HT1080 (cell line): ENCODE data around the gene TBX6. TPM values are rescaled to one million over a fixed set of nuclear protein-coding genes. Genes with fewer than 3 reads are reported as not detected.
A peak's percentile ranks its signal among the peaks of the same experiment; 100 is the strongest.
"Not testable (repeated sequence)": the region's sequence is repeated elsewhere in the genome, so short reads cannot be mapped to it uniquely, and the experiment has no call there.

Experiments used
- DNase-seq: peaks from one replicate; pipeline ENCODE4 v3.0.0-alpha.2; 2015; ENCODE audit warnings: low read depth
- polyA plus RNA-seq, 2 experiments: library from polyadenylated mRNA; depleted of rRNA; stranded (reverse); fragments of >200 nt; gene quantifications; 2 replicates each; pipeline ENCODE4 v1.2.3, GENCODE V29; 2015
- total RNA-seq: library from RNA; depleted of rRNA; stranded (reverse); fragments of >200 nt; shearing (Covaris generic); gene quantifications from 2 replicates; pipeline ENCODE4 v1.2.3, GENCODE V29; 2014; rRNA removed

TBX6 gene
- total RNA-seq = 0.59 and 0.90 TPM in 2 replicates
- 0.62 and 1.2 TPM in 2 replicates for polyA plus RNA-seq (2015; cell fraction: cytosol; rRNA removed)
- polyA plus RNA-seq (2015; cell fraction: nucleus; rRNA removed) = 1.5 and 2.1 TPM in 2 replicates

- DNase-seq = peak; percentile 90
Measured at GRCh38 chr16:30091474-30092372, at the start of gene TBX6. Gene TBX6 (minus strand): TSS chr16:30091924. CDS start chr16:30091193, 731 bp downstream.

GRCh38 chr16:30139583-30140481 is 48.1 kb upstream of the TBX6 start:
- no peak for DNase-seq

- no peak for DNase-seq
Measured at GRCh38 chr16:30137897-30138296, 46.2 kb upstream of the TBX6 start.

GRCh38 chr16:30136971-30137605 is 45.4 kb upstream of the TBX6 start:
- no peak for DNase-seq

- no peak for DNase-seq
Measured at GRCh38 chr16:30132591-30132990, 40.9 kb upstream of the TBX6 start.

GRCh38 chr16:30131869-30132475 is 40.2 kb upstream of the TBX6 start:
- no peak for DNase-seq

- DNase-seq = no peak
Measured at GRCh38 chr16:30127993-30128392, 36.3 kb upstream of the TBX6 start.

- DNase-seq = not testable (repeated sequence)
Measured at GRCh38 chr16:30125690-30126089, 34.0 kb upstream of the TBX6 start.

GRCh38 chr16:30124985-30125379 is 33.3 kb upstream of the TBX6 start:
- DNase-seq = no peak

- DNase-seq = no peak
Measured at GRCh38 chr16:30122604-30123160, 31.0 kb upstream of the TBX6 start.

GRCh38 chr16:30121741-30122571 is 30.2 kb upstream of the TBX6 start:
- DNase-seq = no peak

- DNase-seq = no peak
Measured at GRCh38 chr16:30120340-30121105, 28.8 kb upstream of the TBX6 start.

GRCh38 chr16:30119428-30119827 is 27.7 kb upstream of the TBX6 start:
- no peak for DNase-seq

GRCh38 chr16:30117768-30118167 is 26.0 kb upstream of the TBX6 start:
- DNase-seq = no peak

- DNase-seq = no peak
Measured at GRCh38 chr16:30116291-30117207, 24.8 kb upstream of the TBX6 start.

- DNase-seq = no peak
Measured at GRCh38 chr16:30115238-30115637, 23.5 kb upstream of the TBX6 start.

GRCh38 chr16:30114833-30115232 is 23.1 kb upstream of the TBX6 start:
- not testable (repeated sequence) for DNase-seq

GRCh38 chr16:30114411-30114810 is 22.7 kb upstream of the TBX6 start:
- DNase-seq = no peak
